Panc1 (cell line): ENCODE data around the gene SPZ1. TPM values are rescaled to one million over a fixed set of nuclear protein-coding genes. Genes with fewer than 3 reads are reported as not detected.

Source experiments
- ATAC-seq: fragments of 200-7000 bp; cut with Tn5 transposase; 2 replicates; pipeline ENCODE4 v1.9.1; 2020; ENCODE audit warnings: mild to moderate bottlenecking, moderate library complexity
- BruUV-seq: library from RNA; stranded (reverse); fragments of 400-500 nt; replicated peaks from 2 replicates; lab custom pipeline; 2021; lab: Mats Ljungman, UMichigan
- CTCF ChIA-PET: fragments of 300-600 bp; sonication (Branson Sonifier 250); formaldehyde crosslinking; loops from one replicate; lab custom pipeline; 2022; ENCODE audit warnings: antibody characterized with exemption; lab: Charles Lee
- POLR2A ChIA-PET: fragments of 300-600 bp; sonication (Branson Sonifier 250); formaldehyde crosslinking; loops from one replicate; lab custom pipeline; 2022; ENCODE audit warnings: antibody characterized with exemption; lab: Charles Lee
- DNase-seq: peaks from one replicate; pipeline ENCODE4 v3.0.0-alpha.2; 2010; ENCODE audit warnings: low read depth, low spot score
- H3K27ac ChIP-seq: 2 replicates; pipeline ENCODE4 v1.5.1; 2011; ENCODE audit warnings: mild to moderate bottlenecking, low read length, inconsistent platforms
- H3K27me3 ChIP-seq: fragments of 200-500 bp; sonication (Bioruptor generic); 2 replicates; pipeline ENCODE4 v1.6.0; 2014; ENCODE audit warnings: low read length, inconsistent platforms; ENCODE audit not compliant: control insufficient read depth, insufficient read depth
- H3K36me3 ChIP-seq: fragments of 200-500 bp; sonication (Bioruptor generic); 2 replicates; pipeline ENCODE4 v1.5.1; 2014; ENCODE audit warnings: inconsistent platforms, mild to moderate bottlenecking, low read length, moderate library complexity; ENCODE audit not compliant: control insufficient read depth, insufficient read depth
- H3K4me1 ChIP-seq: 2 replicates; pipeline ENCODE4 v1.5.1; 2011; ENCODE audit warnings: inconsistent platforms, mild to moderate bottlenecking, low read length, moderate library complexity; ENCODE audit not compliant: control insufficient read depth, insufficient read depth
- H3K4me3 ChIP-seq, 2 experiments: 2 replicates each; pipeline ENCODE4 v1.5.1; 2011 to 2012; ENCODE audit warnings: low read depth in 2 of 2, low read length in 2 of 2, mild to moderate bottlenecking in 2 of 2, inconsistent platforms in 1 of 2, moderate library complexity in 1 of 2
- H3K9me3 ChIP-seq: fragments of 200-500 bp; sonication (Bioruptor generic); 2 replicates; pipeline ENCODE4 v1.5.1; 2014; ENCODE audit warnings: low read depth, mild to moderate bottlenecking, inconsistent platforms, low read length, moderate library complexity; ENCODE audit not compliant: control insufficient read depth, insufficient read depth
- CTCF ChIP-seq: fragments of 450-650 bp; IDR thresholded peaks from 2 replicates; pipeline ENCODE4 v1.5.1; 2017; ENCODE audit warnings: mild to moderate bottlenecking
- POLR2AphosphoS5 ChIP-seq: IDR thresholded peaks from 2 replicates; pipeline ENCODE4 v1.6.1; 2012; ENCODE audit warnings: mild to moderate bottlenecking, low read depth, low read length, moderate library complexity
- REST ChIP-seq, 2 experiments: IDR thresholded peaks; 2 replicates each; pipeline ENCODE4 v1.6.1; 2011 to 2012; ENCODE audit warnings: low read depth in 2 of 2, control low read depth in 1 of 2, low read length in 1 of 2, mild to moderate bottlenecking in 1 of 2, moderate library complexity in 1 of 2; ENCODE audit not compliant: insufficient read depth in 1 of 2
- SIN3A ChIP-seq: IDR thresholded peaks from 2 replicates; pipeline ENCODE4 v1.6.1; 2012; ENCODE audit warnings: low read depth, mild to moderate bottlenecking, low read length, moderate library complexity, borderline replicate concordance; ENCODE audit not compliant: insufficient read depth
- TCF7L2 ChIP-seq: IDR thresholded peaks from 2 replicates; pipeline ENCODE4 v1.6.1; 2011; ENCODE audit warnings: mild to moderate bottlenecking, low read depth, low read length, inconsistent platforms
- in situ Hi-C: cut with HindIII; loops from 2 replicates; pipeline ENCODE4 v1.10.0; 2016; ENCODE audit warnings: low sequenced_read_pairs, low pct_unique_long_range_greater_than_20kb
- intact Hi-C: fragments of 100-400 bp; cut with micrococcal nuclease; formaldehyde crosslinking; loops from one replicate; pipeline ENCODE4 v1.10.0; 2022; ENCODE audit not compliant: unreplicated experiment
- total RNA-seq: library from RNA; stranded (reverse); gene quantifications from one replicate; pipeline ENCODE4 v1.2.1, GENCODE V29; 2021; ENCODE audit not compliant: unreplicated experiment

The SPZ1 gene
- total RNA-seq, 1 experiment from 2014 or later, result not detected

GRCh38 chr5:80288177-80288576, 31.6 kb upstream of the SPZ1 start:
- TF ChIP-seq POLR2AphosphoS5 (no peak), SIN3A (no peak), TCF7L2 (no peak), CTCF (no peak)
- ChIA-PET CTCF (no interaction called here), POLR2A (no interaction called here)
- BruUV-seq, result no TSS peak
- Histone ChIP-seq H3K27me3 (no peaks in the 10 kb centered on the region), H3K9me3 (no peaks in the 10 kb centered on the region), H3K4me1 (no peaks in the 10 kb centered on the region), H3K27ac (no peak overlapping the region), H3K4me3 (no peak overlapping the region), H3K36me3 (no peaks in the 10 kb centered on the region)
- DNase-seq (no peak), ATAC-seq (no peak)
- intact Hi-C loops (no loop called here), in situ Hi-C loops (no loop called here)

- in situ Hi-C loops, result no loop called here
- Histone ChIP-seq H3K4me1 (no peaks in the 10 kb centered on the region), H3K27me3 (no peaks in the 10 kb centered on the region), H3K9me3 (no peaks in the 10 kb centered on the region), H3K4me3 (no peak overlapping the region), H3K36me3 (no peaks in the 10 kb centered on the region), H3K27ac (no peak overlapping the region)
- no peak for TF ChIP-seq POLR2AphosphoS5
- TF ChIP-seq SIN3A, result no peak
- CTCF ChIA-PET, result no interaction called here
- no TSS peak for BruUV-seq
- ATAC-seq (no peak), DNase-seq (no peak)
- intact Hi-C loops, result no loop called here
- POLR2A ChIA-PET, result no interaction called here
Observed at GRCh38 chr5:80289320-80289719, 30.5 kb upstream of the SPZ1 start.

GRCh38 chr5:80291761-80292160, 28.0 kb upstream of the SPZ1 start:
- TF ChIP-seq SIN3A (no peak), TCF7L2 (no peak), CTCF (no peak), POLR2AphosphoS5 (no peak), REST (IDR thresholded peaks at IDR 0.05; ENCODE audit: insufficient read depth in 1 of 2, low read depth in 2 of 2, low read length in 1 of 2) (no peak)
- H3K4me3 ChIP-seq, result no peak overlapping the region
- intact Hi-C loops (no loop called here), in situ Hi-C loops (no loop called here)
- ATAC-seq, result no peak
- BruUV-seq, result no TSS peak
- DNase-seq, result no peak
- POLR2A ChIA-PET, result interaction anchor here (0.6 kb wide), 1 partner anchor 14 kb away, joined by 7 read pairs; no protein-coding TSS in a partner anchor
- H3K9me3 ChIP-seq, result no peaks in the 10 kb centered on the region
- no peaks in the 10 kb centered on the region for H3K27me3 ChIP-seq
- H3K4me1 ChIP-seq, result no peaks in the 10 kb centered on the region
- H3K27ac ChIP-seq, result no peak overlapping the region
- no peaks in the 10 kb centered on the region for H3K36me3 ChIP-seq
- CTCF ChIA-PET, result no interaction called here
